IMR-90 (cell line): Measurements from ENCODE around the gene GPC5. TPM values are rescaled to one million over a fixed set of nuclear protein-coding genes. Genes with fewer than 3 reads are reported as not detected.

ENCODE experiments used
- ATAC-seq: fragments of 200-7000 bp; cut with Tn5 transposase; 2 replicates; pipeline ENCODE4 v1.9.1; 2020; ENCODE audit warnings: low read depth, mild to moderate bottlenecking, moderate library complexity
- BruUV-seq: library from RNA; stranded (reverse); fragments of 400-500 nt; replicated peaks from 2 replicates; lab custom pipeline; 2021; lab: Mats Ljungman, UMichigan
- CTCF ChIA-PET: fragments of 300-600 bp; formaldehyde crosslinking; extraction: SDS; loops from one replicate; lab custom pipeline; 2021; ENCODE audit warnings: antibody characterized with exemption; lab: Yijun Ruan, JAX
- POLR2A ChIA-PET: fragments of 300-600 bp; sonication (Branson Sonifier 250); formaldehyde crosslinking; loops from one replicate; lab custom pipeline; 2022; ENCODE audit warnings: antibody characterized with exemption; ENCODE audit not compliant: unreplicated experiment; lab: Charles Lee
- DNase-seq: peaks from one replicate; pipeline ENCODE4 v3.0.0; 2013
- H2AFZ ChIP-seq: replicated peaks from 2 replicates; pipeline ENCODE3; 2013; ENCODE audit warnings: low read length, mild to moderate bottlenecking; ENCODE audit not compliant: poor library complexity
- H2AK5ac ChIP-seq: 2 replicates; pipeline ENCODE4 v1.6.1; 2013; ENCODE audit warnings: low read depth, low read length, inconsistent platforms
- H2AK9ac ChIP-seq: replicated peaks from 2 replicates; pipeline ENCODE3; 2013; ENCODE audit warnings: mild to moderate bottlenecking, low read depth, low read length, moderate library complexity; ENCODE audit not compliant: poor library complexity
- H2BK120ac ChIP-seq: 2 replicates; pipeline ENCODE4 v1.6.1; 2013; ENCODE audit warnings: low read depth, low read length, inconsistent platforms
- H2BK15ac ChIP-seq: 3 replicates; pipeline ENCODE4 v1.6.1; 2013; ENCODE audit warnings: low read depth, low read length, inconsistent platforms
- H2BK20ac ChIP-seq: 2 replicates; pipeline ENCODE4 v1.6.1; 2013; ENCODE audit warnings: low read depth, mild to moderate bottlenecking, inconsistent platforms, low read length, moderate library complexity
- H2BK5ac ChIP-seq: 2 replicates; pipeline ENCODE4 v1.6.1; 2013; ENCODE audit warnings: mild to moderate bottlenecking, low read depth, low read length, inconsistent platforms; ENCODE audit not compliant: poor library complexity, severe bottlenecking
- H3K14ac ChIP-seq: replicated peaks from 2 replicates; pipeline ENCODE4 v1.6.1; 2013; ENCODE audit warnings: low read depth, low read length, inconsistent platforms
- H3K18ac ChIP-seq: 2 replicates; pipeline ENCODE4 v1.6.1; 2013; ENCODE audit warnings: low read depth, low read length, control low read depth
- H3K23ac ChIP-seq: 2 replicates; pipeline ENCODE4 v1.6.1; 2013; ENCODE audit warnings: low read depth, low read length, inconsistent platforms
- H3K27ac ChIP-seq: 2 replicates; pipeline ENCODE4 v1.5.1; 2013; ENCODE audit warnings: mild to moderate bottlenecking, control low read depth, low read length; ENCODE audit not compliant: insufficient read depth
- H3K27me3 ChIP-seq: 2 replicates; pipeline ENCODE4 v1.6.1; 2013; ENCODE audit warnings: low read length; ENCODE audit not compliant: control insufficient read depth, insufficient read depth
- H3K36me3 ChIP-seq: 2 replicates; pipeline ENCODE4 v1.6.1; 2013; ENCODE audit warnings: low read length, mixed read lengths; ENCODE audit not compliant: control insufficient read depth, insufficient read depth
- H3K4ac ChIP-seq: 2 replicates; pipeline ENCODE4 v1.6.1; 2013; ENCODE audit warnings: low read depth, low read length, inconsistent platforms
- H3K4me1 ChIP-seq: 2 replicates; pipeline ENCODE4 v1.6.1; 2013; ENCODE audit warnings: low read length, mixed read lengths; ENCODE audit not compliant: control insufficient read depth, insufficient read depth
- H3K4me2 ChIP-seq: 2 replicates; pipeline ENCODE4 v1.6.1; 2013; ENCODE audit warnings: low read depth, mild to moderate bottlenecking, control low read depth, low read length, moderate library complexity
- H3K4me3 ChIP-seq: 2 replicates; pipeline ENCODE4 v1.5.1; 2013; ENCODE audit warnings: low read depth, mild to moderate bottlenecking, control low read depth, low read length, moderate library complexity; ENCODE audit not compliant: insufficient read depth
- H3K56ac ChIP-seq: 2 replicates; pipeline ENCODE4 v1.6.1; 2013; ENCODE audit warnings: low read length, inconsistent platforms; ENCODE audit not compliant: insufficient read depth; ENCODE audit errors: extremely low read depth
- H3K79me1 ChIP-seq, 2 experiments: 2 replicates each; pipeline ENCODE4 v1.6.1; 2013; ENCODE audit warnings: low read length in 2 of 2, inconsistent platforms in 1 of 2, low read depth in 1 of 2
- H3K9ac ChIP-seq: 2 replicates; pipeline ENCODE4 v1.6.1; 2013; ENCODE audit warnings: low read depth, low read length, control low read depth
- H3K9me1 ChIP-seq: 2 replicates; pipeline ENCODE4 v1.6.1; 2013; ENCODE audit warnings: low read length, inconsistent platforms; ENCODE audit not compliant: insufficient read depth
- H3K9me3 ChIP-seq: 2 replicates; pipeline ENCODE4 v1.6.1; 2013; ENCODE audit warnings: low read length; ENCODE audit not compliant: control insufficient read depth, insufficient read depth
- H4K20me1 ChIP-seq: 2 replicates; pipeline ENCODE4 v1.6.1; 2013; ENCODE audit warnings: low read length, inconsistent platforms; ENCODE audit not compliant: insufficient read depth
- H4K5ac ChIP-seq: 2 replicates; pipeline ENCODE4 v1.6.1; 2013; ENCODE audit warnings: mild to moderate bottlenecking, low read depth, low read length, control low read depth
- H4K8ac ChIP-seq, 2 experiments: 2 replicates each; pipeline ENCODE4 v1.6.1; 2013; ENCODE audit warnings: low read depth in 2 of 2, low read length in 2 of 2, control low read depth in 1 of 2, inconsistent platforms in 1 of 2
- H4K91ac ChIP-seq: 2 replicates; pipeline ENCODE4 v1.6.1; 2013; ENCODE audit warnings: low read depth, low read length, inconsistent platforms; ENCODE audit not compliant: insufficient read depth
- BHLHE40 ChIP-seq: fragments of 150-350 bp; IDR thresholded peaks from 2 replicates; pipeline ENCODE4 v1.6.1; 2016; ENCODE audit warnings: mild to moderate bottlenecking, low read depth, low read length
- CEBPB ChIP-seq: IDR thresholded peaks from 2 replicates; pipeline ENCODE4 v1.6.1; 2012; ENCODE audit warnings: low read depth, low read length, improper control_type of control experiment
- CHD1 ChIP-seq: IDR thresholded peaks from 2 replicates; pipeline ENCODE4 v1.6.1; 2012; ENCODE audit warnings: low read depth, low read length, improper control_type of control experiment
- FOS ChIP-seq: fragments of 150-350 bp; IDR thresholded peaks from 2 replicates; pipeline ENCODE4 v1.6.1; 2016; ENCODE audit warnings: low read depth, low read length
- MAFK ChIP-seq: IDR thresholded peaks from 2 replicates; pipeline ENCODE4 v1.6.1; 2012; ENCODE audit warnings: low read depth, low read length, improper control_type of control experiment
- MXI1 ChIP-seq: IDR thresholded peaks from 2 replicates; pipeline ENCODE4 v1.6.1; 2012; ENCODE audit warnings: low read depth, mild to moderate bottlenecking, low read length, moderate library complexity, borderline replicate concordance
- NFE2L2 ChIP-seq: fragments of 150-350 bp; IDR thresholded peaks from 2 replicates; pipeline ENCODE4 v1.6.1; 2016; ENCODE audit warnings: low read depth, mild to moderate bottlenecking, low read length
- POLR2A ChIP-seq: IDR thresholded peaks from 2 replicates; pipeline ENCODE4 v1.6.1; 2012; ENCODE audit warnings: mild to moderate bottlenecking, low read depth, low read length
- RAD21 ChIP-seq: IDR thresholded peaks from 2 replicates; pipeline ENCODE4 v1.6.1; 2012; ENCODE audit warnings: low read length, improper control_type of control experiment
- RCOR1 ChIP-seq: IDR thresholded peaks from 2 replicates; pipeline ENCODE4 v1.6.1; 2012; ENCODE audit warnings: mild to moderate bottlenecking, low read length, improper control_type of control experiment; ENCODE audit not compliant: insufficient replicate concordance
- RFX5 ChIP-seq: IDR thresholded peaks from 2 replicates; pipeline ENCODE4 v1.8.0; 2012; ENCODE audit warnings: low read depth, mild to moderate bottlenecking, low read length, moderate library complexity
- SMC3 ChIP-seq: fragments of 150-350 bp; IDR thresholded peaks from 2 replicates; pipeline ENCODE4 v1.6.1; 2016; ENCODE audit warnings: low read depth, mild to moderate bottlenecking, antibody characterized with exemption, low read length, moderate library complexity
- WGBS, 2 experiments: methylation state at CpG; one replicate each; pipeline versions ENCODE4 v1.1.5 to v1.1.7; 2013; ENCODE audit warnings: missing lambda C conversion rate in 2 of 2; ENCODE audit not compliant: insufficient read length in 1 of 2; ENCODE audit errors: extremely low coverage in 2 of 2; 5-methylcytosine and 5-hydroxymethylcytosine counted together
- dilution Hi-C: fragments of 300-500 bp; cut with HindIII; formaldehyde crosslinking; loops from one replicate; pipeline ENCODE4 v1.14.3; 2018; ENCODE audit warnings: low sequenced_read_pairs; ENCODE audit not compliant: unreplicated experiment
- in situ Hi-C: fragments of 300-500 bp; cut with MboI; formaldehyde crosslinking; loops from 3 replicates; pipeline ENCODE4 v1.14.3; 2019; ENCODE audit warnings: low sequenced_read_pairs, inconsistent platforms, mixed read lengths
- intact Hi-C: fragments of 100-400 bp; cut with micrococcal nuclease; formaldehyde crosslinking; loops from 2 replicates; pipeline ENCODE4 v1.10.0; 2022
- polyA plus RNA-seq, 3 experiments: library from polyadenylated mRNA; depleted of rRNA; stranded (reverse); fragments of >200 nt; gene quantifications; 2 replicates each; pipeline ENCODE4 v1.2.3, GENCODE V29; 2012; ENCODE audit warnings: low replicate concordance in 1 of 3
- total RNA-seq: library from RNA; depleted of rRNA; stranded (reverse); fragments of >200 nt; gene quantifications from 2 replicates; pipeline ENCODE4 v1.2.3, GENCODE V29; 2012
- TF ChIP-seq, protein P1 (sequence below): conservative IDR thresholded peaks from 2 replicates; pipeline ENCODE4 v1.5.1; 2012; ENCODE audit warnings: mild to moderate bottlenecking, low read depth, low read length, improper control_type of control experiment
- TF ChIP-seq, protein P2 (sequence below): fragments of 150-350 bp; IDR thresholded peaks from 2 replicates; pipeline ENCODE4 v1.6.1; 2017; ENCODE audit warnings: mild to moderate bottlenecking, antibody characterized with exemption, low read length, low read depth
- TF ChIP-seq, protein P3 (sequence below): fragments of 150-350 bp; IDR thresholded peaks from 2 replicates; pipeline ENCODE4 v1.6.1; 2016; ENCODE audit warnings: low read depth, mild to moderate bottlenecking, low read length, moderate library complexity, borderline replicate concordance

Gene GPC5
- total and polyA plus RNA-seq, 2 of the 4 experiments (the other 2 are of a cell fraction): 0.94 to 1.8 TPM

DNA sequence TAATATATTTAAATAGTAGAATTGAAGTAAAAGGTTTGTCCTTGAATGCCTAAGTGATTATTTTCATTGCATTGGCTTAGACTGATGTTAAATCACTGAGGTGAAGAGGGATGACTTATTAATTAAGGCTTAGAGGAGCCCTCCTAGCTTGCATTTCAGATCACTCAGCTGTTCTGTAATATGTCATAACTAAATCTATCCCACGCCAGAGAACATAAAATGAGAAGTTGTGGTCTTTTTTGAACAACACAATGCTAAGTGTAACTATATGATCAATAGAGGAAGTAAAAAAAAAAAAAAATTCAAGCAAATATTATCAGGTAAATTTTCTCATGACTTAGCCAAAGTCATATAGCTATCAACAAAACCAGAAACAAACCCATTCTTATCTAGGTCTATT is 752.2 kb downstream of the GPC5 start:
- DNase-seq: no peak
- H2AK9ac ChIP-seq: no peak overlapping the region
- TF ChIP-seq, protein P1, sequence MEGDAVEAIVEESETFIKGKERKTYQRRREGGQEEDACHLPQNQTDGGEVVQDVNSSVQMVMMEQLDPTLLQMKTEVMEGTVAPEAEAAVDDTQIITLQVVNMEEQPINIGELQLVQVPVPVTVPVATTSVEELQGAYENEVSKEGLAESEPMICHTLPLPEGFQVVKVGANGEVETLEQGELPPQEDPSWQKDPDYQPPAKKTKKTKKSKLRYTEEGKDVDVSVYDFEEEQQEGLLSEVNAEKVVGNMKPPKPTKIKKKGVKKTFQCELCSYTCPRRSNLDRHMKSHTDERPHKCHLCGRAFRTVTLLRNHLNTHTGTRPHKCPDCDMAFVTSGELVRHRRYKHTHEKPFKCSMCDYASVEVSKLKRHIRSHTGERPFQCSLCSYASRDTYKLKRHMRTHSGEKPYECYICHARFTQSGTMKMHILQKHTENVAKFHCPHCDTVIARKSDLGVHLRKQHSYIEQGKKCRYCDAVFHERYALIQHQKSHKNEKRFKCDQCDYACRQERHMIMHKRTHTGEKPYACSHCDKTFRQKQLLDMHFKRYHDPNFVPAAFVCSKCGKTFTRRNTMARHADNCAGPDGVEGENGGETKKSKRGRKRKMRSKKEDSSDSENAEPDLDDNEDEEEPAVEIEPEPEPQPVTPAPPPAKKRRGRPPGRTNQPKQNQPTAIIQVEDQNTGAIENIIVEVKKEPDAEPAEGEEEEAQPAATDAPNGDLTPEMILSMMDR: no peak
- TF ChIP-seq RCOR1 (no peak), FOS (no peak), NFE2L2 (no peak), MAFK (no peak), POLR2A (no peak), BHLHE40 (no peak), CEBPB (no peak), RAD21 (no peak), SMC3 (no peak), MXI1 (no peak), RFX5 (no peak), CHD1 (no peak)
- TF ChIP-seq, protein P2, sequence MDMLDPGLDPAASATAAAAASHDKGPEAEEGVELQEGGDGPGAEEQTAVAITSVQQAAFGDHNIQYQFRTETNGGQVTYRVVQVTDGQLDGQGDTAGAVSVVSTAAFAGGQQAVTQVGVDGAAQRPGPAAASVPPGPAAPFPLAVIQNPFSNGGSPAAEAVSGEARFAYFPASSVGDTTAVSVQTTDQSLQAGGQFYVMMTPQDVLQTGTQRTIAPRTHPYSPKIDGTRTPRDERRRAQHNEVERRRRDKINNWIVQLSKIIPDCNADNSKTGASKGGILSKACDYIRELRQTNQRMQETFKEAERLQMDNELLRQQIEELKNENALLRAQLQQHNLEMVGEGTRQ: no peak
- TF ChIP-seq, protein P3, sequence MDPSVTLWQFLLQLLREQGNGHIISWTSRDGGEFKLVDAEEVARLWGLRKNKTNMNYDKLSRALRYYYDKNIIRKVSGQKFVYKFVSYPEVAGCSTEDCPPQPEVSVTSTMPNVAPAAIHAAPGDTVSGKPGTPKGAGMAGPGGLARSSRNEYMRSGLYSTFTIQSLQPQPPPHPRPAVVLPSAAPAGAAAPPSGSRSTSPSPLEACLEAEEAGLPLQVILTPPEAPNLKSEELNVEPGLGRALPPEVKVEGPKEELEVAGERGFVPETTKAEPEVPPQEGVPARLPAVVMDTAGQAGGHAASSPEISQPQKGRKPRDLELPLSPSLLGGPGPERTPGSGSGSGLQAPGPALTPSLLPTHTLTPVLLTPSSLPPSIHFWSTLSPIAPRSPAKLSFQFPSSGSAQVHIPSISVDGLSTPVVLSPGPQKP: no peak
- no peaks in the 10 kb centered on the region for H3K9me3 ChIP-seq
- no peak overlapping the region for H3K27ac ChIP-seq
- no TSS peak for BruUV-seq
- H3K23ac ChIP-seq: no peak overlapping the region
- intact Hi-C loops (no loop called here), in situ Hi-C loops (no loop called here), dilution Hi-C loops (no loop called here)
- H4K8ac ChIP-seq: no peak overlapping the region
- H3K4me1 ChIP-seq: no peaks in the 10 kb centered on the region
- no peak overlapping the region for H2BK5ac ChIP-seq
- H4K91ac ChIP-seq: no peak overlapping the region
- no peak for ATAC-seq
- H2AFZ ChIP-seq: no peak overlapping the region
- no peak overlapping the region for H3K4me3 ChIP-seq
- no peak overlapping the region for H3K18ac ChIP-seq
- ChIA-PET CTCF (no interaction called here), POLR2A (no interaction called here)
- H3K9ac ChIP-seq: no peak overlapping the region
- no peak overlapping the region for H3K56ac ChIP-seq
- H3K14ac ChIP-seq: no peak overlapping the region
- H3K36me3 ChIP-seq: no peaks in the 10 kb centered on the region
- H3K79me1 ChIP-seq: no peaks in the 10 kb centered on the region
- no peak overlapping the region for H4K5ac ChIP-seq
- H3K4ac ChIP-seq: no peak overlapping the region
- H2BK20ac ChIP-seq: no peak overlapping the region
- no peak overlapping the region for H2BK15ac ChIP-seq
- H3K27me3 ChIP-seq: no peaks in the 10 kb centered on the region
- no peak overlapping the region for H2BK120ac ChIP-seq
- H4K20me1 ChIP-seq: no peaks in the 10 kb centered on the region
- no CpG with 5 or more reads among the region's 1 CpG for WGBS, 2 experiments
- H3K9me1 ChIP-seq: no peaks in the 10 kb centered on the region
- H2AK5ac ChIP-seq: no peak overlapping the region
- H3K4me2 ChIP-seq: no peak overlapping the region
